ES-I3 (cell line): Measurements from ENCODE around the gene ZBTB8OS.
A peak's percentile ranks its signal among the peaks of the same experiment; 100 is the strongest.
"Not testable (repeated sequence)": the region's sequence is repeated elsewhere in the genome, so short reads cannot be mapped to it uniquely, and the experiment has no call there.

Experiments
- H3K36me3 ChIP-seq: 2 replicates; pipeline ENCODE4 v1.6.1; 2013; ENCODE audit warnings: mild to moderate bottlenecking, low read length, control low read depth, moderate library complexity; ENCODE audit not compliant: insufficient read depth
- H3K4me1 ChIP-seq: 2 replicates; pipeline ENCODE4 v1.6.1; 2013; ENCODE audit warnings: mild to moderate bottlenecking, control low read depth, low read length; ENCODE audit not compliant: insufficient read depth
- H3K9ac ChIP-seq: 2 replicates; pipeline ENCODE4 v1.6.1; 2013; ENCODE audit warnings: low read depth, mild to moderate bottlenecking, low read length, moderate library complexity
- H3K9me3 ChIP-seq: 2 replicates; pipeline ENCODE4 v1.6.1; 2013; ENCODE audit warnings: mild to moderate bottlenecking, low read length, moderate library complexity; ENCODE audit not compliant: control insufficient read depth, insufficient read depth

ZBTB8OS gene

DNA sequence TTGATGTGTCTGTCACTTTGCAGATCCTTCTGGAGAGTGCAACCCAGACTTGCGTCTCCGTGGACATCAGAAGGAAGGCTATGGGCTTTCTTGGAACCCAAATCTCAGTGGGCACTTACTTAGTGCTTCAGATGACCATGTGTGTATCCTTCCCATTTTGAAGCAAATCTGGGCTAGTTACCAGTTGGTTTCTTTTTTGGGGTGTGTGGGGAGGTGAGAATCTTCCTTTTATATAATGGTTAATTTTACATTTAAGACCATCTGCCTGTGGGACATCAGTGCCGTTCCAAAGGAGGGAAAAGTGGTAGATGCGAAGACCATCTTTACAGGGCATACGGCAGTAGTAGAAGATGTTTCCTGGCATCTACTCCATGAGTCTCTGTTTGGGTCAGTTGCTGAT lies 18.4 kb upstream of the ZBTB8OS start:
- not testable (repeated sequence) for H3K9ac ChIP-seq, H3K9me3 ChIP-seq, H3K4me1 ChIP-seq
- peaks cover 57% of the 10 kb centered on the region for H3K36me3 ChIP-seq

DNA sequence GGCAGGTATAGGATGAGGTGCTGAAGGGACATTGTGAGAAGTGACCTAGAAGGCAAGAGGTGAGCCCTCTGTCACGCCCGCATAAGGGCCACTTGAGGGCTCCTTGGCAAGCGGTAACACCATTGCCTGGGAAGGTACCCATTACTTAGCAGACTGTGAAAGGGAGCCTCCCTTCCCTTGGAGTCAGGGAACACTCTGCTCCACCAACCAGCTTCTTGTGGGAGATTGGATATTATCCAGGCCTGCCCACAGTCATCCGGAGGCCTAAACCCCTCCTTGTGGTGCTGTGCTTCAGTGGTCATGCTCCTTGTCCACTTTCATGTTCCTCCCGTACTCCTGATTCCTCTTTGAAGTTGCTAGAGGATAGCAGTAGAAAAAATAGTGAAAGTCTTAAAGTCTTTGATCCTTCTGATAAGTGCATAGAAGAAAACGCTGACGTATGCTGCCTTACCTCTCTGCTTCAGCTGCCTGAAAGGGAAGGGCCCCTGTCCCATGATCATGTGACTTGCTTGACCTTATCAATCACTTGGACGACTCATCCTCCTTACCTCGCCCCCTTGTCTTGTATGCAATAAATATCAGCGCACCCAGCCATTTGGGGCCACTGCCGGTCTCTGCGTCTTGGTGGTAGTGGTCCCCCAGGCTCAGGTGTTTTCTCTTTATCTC lies 16.7 kb upstream of the ZBTB8OS start:
- no peaks in the 10 kb centered on the region for H3K4me1 ChIP-seq
- H3K9me3 ChIP-seq, result no peaks in the 10 kb centered on the region
- H3K9ac ChIP-seq, result no peak overlapping the region
- H3K36me3 ChIP-seq, result peaks cover 47% of the 10 kb centered on the region

DNA sequence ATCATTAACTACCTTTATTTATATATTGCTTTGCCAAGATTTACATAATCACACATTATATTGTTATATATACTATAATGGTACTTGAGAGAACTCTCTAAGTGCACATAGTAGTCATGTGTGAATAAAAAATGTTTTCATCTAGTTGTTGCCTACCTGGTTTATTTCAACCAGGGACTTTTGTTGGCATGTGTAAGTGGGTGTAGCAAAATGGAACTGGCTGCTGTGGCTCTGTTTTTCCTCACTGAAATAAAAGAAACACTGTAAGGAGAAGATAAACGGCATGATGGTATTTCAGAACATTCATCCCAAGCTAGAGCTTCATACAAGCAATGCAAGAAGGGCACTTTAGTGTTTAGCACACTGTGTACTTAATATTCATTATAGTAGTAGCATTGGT lies 15.6 kb upstream of the ZBTB8OS start:
- Histone ChIP-seq H3K9me3 (no peaks in the 10 kb centered on the region), H3K36me3 (peaks cover 43% of the 10 kb centered on the region), H3K4me1 (no peaks in the 10 kb centered on the region), H3K9ac (no peak overlapping the region)

DNA sequence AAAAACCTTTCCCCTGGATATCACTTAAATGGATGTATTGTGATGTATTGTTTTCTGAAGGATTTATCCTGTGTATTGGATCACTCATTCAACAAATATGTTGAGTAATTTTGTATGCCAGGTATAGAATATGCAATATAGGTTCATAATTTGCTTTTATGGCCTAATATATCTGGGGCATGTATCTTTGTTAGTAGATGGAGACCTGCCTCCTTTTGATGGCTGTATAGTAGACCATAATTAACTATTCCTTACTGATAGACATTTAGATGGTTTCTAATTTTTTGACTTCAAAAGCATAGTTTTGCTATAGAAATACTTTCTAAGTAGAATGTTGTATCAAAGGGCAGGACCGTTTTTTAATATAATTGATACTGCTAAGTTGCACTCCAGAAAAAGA lies 9.2 kb upstream of the ZBTB8OS start:
- Histone ChIP-seq H3K9me3 (no peaks in the 10 kb centered on the region), H3K9ac (no peak overlapping the region), H3K36me3 (peaks cover 36% of the 10 kb centered on the region), H3K4me1 (no peaks in the 10 kb centered on the region)

DNA sequence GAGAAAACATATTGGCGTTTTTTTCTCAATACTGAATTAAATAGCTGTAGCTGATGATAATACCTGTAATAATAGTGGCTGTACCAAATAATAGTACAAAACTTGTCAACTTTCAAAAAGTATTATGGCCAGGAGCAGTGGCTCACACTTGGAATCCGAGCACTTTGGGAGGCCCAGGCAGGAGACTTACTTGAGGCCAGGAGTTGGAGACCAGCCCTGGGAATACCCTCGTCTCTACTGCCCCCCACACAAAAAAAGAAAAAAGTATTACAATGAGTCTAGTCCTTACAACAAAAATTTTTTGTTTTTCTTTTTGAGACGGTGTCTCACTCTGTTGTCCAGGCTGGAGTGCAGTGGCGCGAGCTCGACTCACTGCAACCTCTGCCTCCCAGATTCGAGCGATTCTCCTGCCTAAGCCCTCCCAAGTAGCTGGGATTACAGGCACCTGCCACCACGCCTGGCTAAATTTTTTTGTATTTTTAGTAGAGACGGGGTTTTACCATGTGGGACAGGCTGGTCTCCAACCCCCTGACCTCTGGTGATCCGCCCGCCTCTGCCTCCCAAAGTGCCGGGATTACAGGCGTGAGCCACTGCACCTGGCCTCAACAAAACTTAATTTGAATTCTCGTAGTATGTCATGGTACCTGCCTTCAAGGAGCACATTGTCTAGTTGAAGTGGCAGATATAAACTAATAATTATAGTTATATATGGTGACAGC lies 2.1 kb upstream of the ZBTB8OS start:
- peaks cover 19% of the 10 kb centered on the region for H3K36me3 ChIP-seq
- H3K4me1 ChIP-seq, result no peaks in the 10 kb centered on the region
- H3K9ac ChIP-seq, result peak overlapping the region; percentile 91
- H3K9me3 ChIP-seq, result no peaks in the 10 kb centered on the region

DNA sequence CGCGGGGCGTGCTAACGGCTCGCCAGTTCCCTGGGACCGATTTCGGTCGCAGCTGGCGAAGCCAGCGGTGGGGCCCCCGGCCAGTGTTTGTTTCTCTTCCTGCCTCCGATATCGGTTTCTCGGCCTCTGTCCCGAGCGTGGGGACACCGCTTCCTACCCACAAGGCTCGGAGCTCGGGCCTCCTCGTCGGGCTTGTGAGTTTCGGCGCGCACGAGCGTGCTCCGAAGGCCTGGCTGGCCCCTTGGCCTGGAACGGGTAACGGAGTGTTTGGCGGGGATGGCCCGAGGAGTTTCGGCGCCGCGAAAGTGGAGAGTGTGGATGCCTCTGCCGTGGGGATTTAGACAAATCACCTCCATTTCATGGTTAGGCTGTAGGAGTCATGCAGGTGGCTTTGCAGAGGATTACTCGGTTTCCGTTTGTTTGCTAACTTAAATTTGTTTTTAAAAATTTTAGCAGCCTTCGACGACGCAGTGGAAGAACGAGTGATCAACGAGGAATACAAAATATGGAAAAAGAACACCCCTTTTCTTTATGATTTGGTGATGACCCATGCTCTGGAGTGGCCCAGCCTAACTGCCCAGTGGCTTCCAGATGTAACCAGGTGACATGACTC lies 1.2 kb upstream of the ZBTB8OS start:
- Histone ChIP-seq H3K9ac (peak overlapping the region; percentile 91), H3K4me1 (no peaks in the 10 kb centered on the region), H3K9me3 (no peaks in the 10 kb centered on the region), H3K36me3 (peaks cover 10% of the 10 kb centered on the region)

DNA sequence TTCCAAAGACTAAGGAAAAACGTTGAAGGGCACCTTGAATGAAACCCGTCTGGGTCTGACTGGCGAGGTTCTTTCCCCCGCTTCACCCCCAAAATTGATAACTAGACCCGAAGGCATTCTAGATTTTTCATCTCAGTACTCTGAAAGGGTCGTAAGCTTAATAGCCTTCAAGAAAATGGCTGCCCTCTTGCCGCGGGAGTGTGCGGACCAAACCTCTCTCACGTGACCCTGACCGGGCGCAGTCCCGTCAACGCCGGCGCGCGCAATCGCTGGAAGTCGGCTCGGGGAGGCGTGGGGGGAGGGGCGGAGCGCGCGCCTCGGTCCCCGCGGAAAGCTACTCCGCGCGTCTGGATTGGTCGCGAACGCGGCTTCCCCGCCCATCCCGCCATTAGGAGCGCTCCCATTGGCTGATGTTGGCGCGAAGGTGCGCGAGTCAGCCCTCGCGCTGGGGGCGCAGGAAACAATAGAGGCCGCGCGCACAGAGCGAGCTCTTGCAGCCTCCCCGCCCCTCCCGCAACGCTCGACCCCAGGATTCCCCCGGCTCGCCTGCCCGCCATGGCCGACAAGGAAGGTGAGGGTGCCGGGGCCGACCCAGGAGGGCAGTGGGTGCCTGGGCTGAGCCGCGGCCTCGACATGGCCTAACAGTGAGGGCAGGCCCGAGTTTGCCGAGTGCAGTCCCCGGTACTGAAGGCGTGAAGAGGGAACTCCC lies 556 bp upstream of the ZBTB8OS start, which contains the start of gene RBBP4:
TSS of gene RBBP4 (plus strand) at position 457 of the 709 bp plus-strand sequence. CDS start at position 556, 99 bp downstream.
- H3K9ac ChIP-seq, result peak within 1 kb of the TSS; percentile 100
- H3K9me3 ChIP-seq, result no peaks in the 10 kb centered on the region
- peaks cover 10% of the 10 kb centered on the region for H3K36me3 ChIP-seq
- no peaks in the 10 kb centered on the region for H3K4me1 ChIP-seq

DNA sequence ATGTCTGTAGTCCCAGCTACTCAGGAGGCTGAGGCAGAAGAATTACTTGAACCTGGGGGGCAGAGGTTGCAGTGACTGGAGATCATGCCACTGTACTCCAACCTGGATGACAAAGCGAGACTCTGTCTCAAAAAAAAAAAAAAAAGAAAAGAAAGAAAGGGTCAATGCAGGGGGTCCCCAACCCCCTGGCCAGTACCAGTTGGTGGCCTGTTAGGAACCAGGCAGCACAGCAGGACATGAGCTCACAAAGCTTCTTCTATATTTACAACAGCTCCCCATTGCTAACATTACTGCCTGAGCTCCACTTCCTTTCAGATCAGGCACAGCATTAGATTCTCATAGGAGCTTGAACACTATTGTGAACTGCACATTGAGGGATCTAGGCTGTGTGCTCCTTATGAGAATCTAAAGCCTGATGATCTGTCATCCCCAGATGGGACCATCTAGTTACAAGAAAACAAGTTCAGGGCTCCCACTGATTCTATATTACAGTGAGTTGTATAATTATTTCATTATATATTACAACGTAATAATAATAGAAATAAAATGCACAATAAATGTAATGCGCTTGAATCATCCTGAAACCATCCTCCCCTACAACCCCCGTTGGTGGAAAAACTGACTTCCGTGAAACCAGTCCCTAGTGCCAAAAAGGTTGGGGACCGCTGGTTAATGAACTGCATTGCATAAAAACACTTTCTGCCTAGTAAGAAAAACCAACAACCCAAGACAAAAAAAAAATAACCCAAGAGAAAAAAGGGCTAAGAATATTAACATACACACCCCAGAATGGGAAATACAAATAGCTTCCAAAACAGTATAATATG lies 2.8 kb downstream of the ZBTB8OS start:
- H3K9ac ChIP-seq, result no peak overlapping the region

DNA sequence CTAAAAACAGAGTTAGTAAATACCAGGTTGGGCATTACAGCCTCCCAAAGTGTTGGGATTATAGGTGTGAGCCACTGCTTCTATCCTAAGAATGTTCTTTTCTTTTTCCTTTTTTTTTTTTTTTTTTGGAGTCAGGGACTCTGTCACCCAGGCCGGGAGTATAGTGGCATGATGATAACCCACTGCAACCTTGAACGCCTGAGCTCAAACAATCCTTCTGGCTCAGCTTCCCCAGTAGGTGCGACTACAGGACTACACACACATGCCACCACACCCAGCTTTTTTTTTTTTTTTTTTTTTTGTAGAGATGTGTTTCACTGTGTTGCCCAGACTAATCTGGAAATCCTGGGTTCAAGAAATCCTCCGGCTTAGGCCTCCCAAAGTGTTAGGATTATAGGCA lies 5.9 kb downstream of the ZBTB8OS start:
- H3K9ac ChIP-seq, result no peak overlapping the region
- no peaks in the 10 kb centered on the region; the same call in none of the 2 replicates for H3K36me3 ChIP-seq
- no peaks in the 10 kb centered on the region for H3K9me3 ChIP-seq
- H3K4me1 ChIP-seq, result 0 out of 2 replicates have a peak, but pooled peaks cover 9% of the 10 kb centered on the region

More for the DNA sequence above, 2.8 kb downstream of the ZBTB8OS start:
- H3K36me3 ChIP-seq, result no peaks in the 10 kb centered on the region; the same call in 1 of the 2 replicates
- no peaks in the 10 kb centered on the region for H3K9me3 ChIP-seq
- H3K4me1 ChIP-seq, result 0 out of 2 replicates have a peak, but pooled peaks cover 6% of the 10 kb centered on the region

DNA sequence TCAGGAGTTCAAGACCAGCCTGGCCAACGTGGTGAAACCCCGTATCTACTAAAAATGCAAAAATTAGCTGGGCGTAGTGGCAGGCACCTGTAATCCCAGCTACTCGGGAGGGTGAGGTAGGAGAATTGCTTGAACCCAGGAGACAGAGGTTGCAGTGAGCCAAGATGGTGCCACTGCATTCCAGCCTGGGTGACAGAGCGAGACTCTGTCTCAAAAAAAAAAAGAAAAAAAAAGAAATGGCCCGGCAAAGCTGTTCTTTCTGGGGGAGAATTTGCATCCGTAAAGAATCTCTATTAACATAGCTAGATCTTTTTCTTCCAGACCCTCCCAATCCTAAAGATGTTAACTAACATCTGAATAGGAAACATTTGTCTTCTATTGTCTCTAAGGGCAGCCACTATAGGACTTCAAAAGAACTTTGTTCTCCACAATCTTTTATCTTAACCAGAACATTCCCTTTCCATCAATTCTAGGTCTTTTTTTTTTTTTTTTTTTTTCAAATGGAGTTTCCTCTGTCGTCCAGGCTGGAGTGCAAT lies 8.0 kb downstream of the ZBTB8OS start:
- not testable (repeated sequence) for H3K9me3 ChIP-seq, H3K9ac ChIP-seq, H3K36me3 ChIP-seq
- peaks cover 16% of the 10 kb centered on the region; the same call in 1 of the 2 replicates for H3K4me1 ChIP-seq

DNA sequence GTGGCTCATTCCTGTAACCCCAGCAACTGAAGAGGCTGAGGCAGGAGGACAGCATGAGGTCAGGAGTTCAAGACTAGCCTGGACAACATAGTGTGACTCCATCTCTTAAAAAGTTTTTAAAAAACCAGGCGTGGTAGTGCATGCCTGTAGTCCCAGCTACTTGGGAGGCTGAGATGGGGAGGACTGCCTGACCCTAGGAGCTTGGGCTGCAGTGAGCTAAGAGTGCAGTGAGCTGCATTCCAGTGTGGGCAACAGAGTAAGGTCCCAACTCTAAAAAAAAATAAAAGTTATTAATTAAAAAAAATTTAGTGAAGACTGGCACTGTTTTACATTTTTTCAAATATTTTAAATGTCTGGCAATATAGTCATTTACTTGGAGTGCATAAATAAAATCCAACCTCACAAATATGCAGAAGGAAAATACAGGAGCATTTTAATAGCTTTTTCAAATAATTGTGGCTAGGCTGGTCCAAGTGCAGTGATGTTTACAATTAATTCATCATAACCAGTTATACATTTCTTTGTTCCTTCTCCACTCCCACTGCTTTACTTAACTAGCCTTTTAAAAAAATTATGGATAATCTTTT lies 10.8 kb downstream of the ZBTB8OS start:
- peaks cover 20% of the 10 kb centered on the region; the same call in 1 of the 2 replicates for H3K4me1 ChIP-seq
- H3K9me3 ChIP-seq, result no peaks in the 10 kb centered on the region
- H3K36me3 ChIP-seq, result no peaks in the 10 kb centered on the region; the same call in 1 of the 2 replicates
- no peak overlapping the region for H3K9ac ChIP-seq

DNA sequence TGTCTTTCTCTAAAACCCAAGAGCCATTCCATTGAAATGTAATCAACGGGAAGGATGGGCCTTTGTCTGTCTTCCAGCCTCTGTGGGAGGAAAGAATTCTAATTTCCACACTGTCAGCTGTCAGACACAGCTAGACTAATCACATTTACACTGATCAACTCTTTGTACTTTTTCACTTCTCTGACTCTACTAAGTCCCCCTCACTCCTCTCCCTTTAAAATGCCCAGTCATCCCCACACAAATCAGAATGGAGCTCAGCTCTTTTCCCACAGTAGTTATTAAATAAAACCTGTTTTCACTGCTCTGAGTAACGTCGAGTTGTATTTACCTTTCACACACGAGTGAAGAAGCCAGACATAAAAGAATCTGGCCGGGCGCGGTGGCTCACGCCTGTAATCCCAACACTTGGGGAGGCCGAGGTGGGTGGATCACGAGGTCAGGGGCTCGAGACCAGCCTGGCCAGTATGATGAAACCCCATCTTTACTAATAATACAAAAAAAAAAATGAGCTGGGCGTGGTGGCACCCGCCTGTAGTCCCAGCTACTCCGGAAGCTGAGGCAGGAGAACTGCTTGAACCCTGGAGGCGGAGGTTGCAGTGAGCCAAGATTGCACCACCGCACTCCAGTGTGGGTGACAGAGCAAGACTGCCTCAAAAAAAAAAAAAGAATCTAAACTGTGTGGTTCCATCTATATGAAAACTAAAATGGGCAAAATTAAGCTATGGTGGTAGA lies 13.3 kb downstream of the ZBTB8OS start:
- H3K4me1 ChIP-seq, result peaks cover 32% of the 10 kb centered on the region
- H3K9ac ChIP-seq, result no peak overlapping the region
- H3K9me3 ChIP-seq, result no peaks in the 10 kb centered on the region
- H3K36me3 ChIP-seq, result no peaks in the 10 kb centered on the region; the same call in 1 of the 2 replicates
